HCT116 (cell line): ENCODE measurements around the gene SYNE1. TPM values are rescaled to one million over a fixed set of nuclear protein-coding genes. Genes with fewer than 3 reads are reported as not detected.

ENCODE experiments used
- ATAC-seq: fragments of 200-7000 bp; cut with Tn5 transposase; 2 replicates; pipeline ENCODE4 v1.9.1; 2020; ENCODE audit warnings: mild to moderate bottlenecking, moderate library complexity
- BruUV-seq: library from RNA; stranded (reverse); fragments of 400-500 nt; replicated peaks from 2 replicates; lab custom pipeline; 2021; lab: Mats Ljungman, UMichigan
- CTCF ChIA-PET: fragments of 300-600 bp; sonication (Branson Sonifier 250); formaldehyde crosslinking; loops from one replicate; lab custom pipeline; 2021; ENCODE audit warnings: antibody characterized with exemption; lab: Charles Lee
- POLR2A ChIA-PET: fragments of 300-600, 350-600 bp; sonication (Branson Sonifier 250); formaldehyde crosslinking; loops from one replicate; lab custom pipeline; 2021; ENCODE audit warnings: antibody characterized with exemption; lab: Charles Lee
- RAD21 ChIA-PET, 2 experiments: fragments of 300-600 bp; sonication (Branson Sonifier 250); formaldehyde crosslinking; loops; one replicate each; lab custom pipeline; 2023; ENCODE audit warnings: low total read pairs in 2 of 2; ENCODE audit not compliant: uncharacterized antibody in 2 of 2, unreplicated experiment in 2 of 2, low non-redundant PET in 1 of 2; lab: Charles Lee
- DNase-seq: peaks from one replicate; pipeline ENCODE4 v3.0.0-alpha.2; 2010; ENCODE audit warnings: low read depth, low spot score
- H2AFZ ChIP-seq: fragments of 200-600 bp; shearing (Covaris generic), sonication (generic); 2 replicates; pipeline ENCODE4 v1.6.1; 2017; ENCODE audit warnings: low read depth, mixed run types, mixed read lengths, antibody characterized with exemption, low read length; ENCODE audit not compliant: poor library complexity, severe bottlenecking
- H3K27ac ChIP-seq: 2 replicates; pipeline ENCODE4 v1.5.1; 2012; ENCODE audit warnings: low read depth, low read length
- H3K27me3 ChIP-seq: fragments of 200-600 bp; sonication (generic); 2 replicates; pipeline ENCODE4 v1.6.1; 2016; ENCODE audit warnings: mixed run types, low read length, mixed read lengths; ENCODE audit not compliant: insufficient read depth
- H3K36me3 ChIP-seq, 2 experiments: fragments of 200-500 bp in 1 of 2; fragments of 200-600 bp in 1 of 2; sonication (Bioruptor generic) in 1 of 2; sonication (generic) in 1 of 2; 2 replicates each; pipeline versions ENCODE4 v1.5.1 to v1.6.1; 2014 to 2016; ENCODE audit warnings: low read length in 2 of 2, inconsistent platforms in 1 of 2, mixed read lengths in 1 of 2, mixed run types in 1 of 2; ENCODE audit not compliant: insufficient read depth in 2 of 2, control insufficient read depth in 1 of 2
- H3K4me1 ChIP-seq, 2 experiments: fragments of 200-600 bp in 1 of 2; sonication (generic) in 1 of 2; 2 replicates each; pipeline versions ENCODE4 v1.5.1 to v1.6.1; 2012 to 2017; ENCODE audit warnings: low read length in 2 of 2, inconsistent platforms in 1 of 2, mild to moderate bottlenecking in 1 of 2, mixed read lengths in 1 of 2, mixed run types in 1 of 2, moderate library complexity in 1 of 2; ENCODE audit not compliant: insufficient read depth in 2 of 2, control insufficient read depth in 1 of 2
- H3K4me2 ChIP-seq: fragments of 200-600 bp; sonication (generic); 2 replicates; pipeline ENCODE4 v1.6.1; 2017; ENCODE audit warnings: mixed run types, low read length, mixed read lengths
- H3K4me3 ChIP-seq, 2 experiments: fragments of 200-600 bp in 1 of 2; sonication (generic) in 1 of 2; replicated peaks in 1 of 2; 2 replicates each; pipeline ENCODE4 v1.5.1; 2011 to 2016; ENCODE audit warnings: low read length in 2 of 2, control low read depth in 1 of 2, low read depth in 1 of 2, mild to moderate bottlenecking in 1 of 2, mixed read lengths in 1 of 2, mixed run types in 1 of 2
- H3K79me2 ChIP-seq: fragments of 200-600 bp; sonication (generic); 2 replicates; pipeline ENCODE4 v1.6.1; 2017; ENCODE audit warnings: mild to moderate bottlenecking, mixed run types, low read length, moderate library complexity, mixed read lengths; ENCODE audit not compliant: insufficient read depth
- H3K9ac ChIP-seq: fragments of 200-600 bp; sonication (generic); 2 replicates; pipeline ENCODE4 v1.6.1; 2016; ENCODE audit warnings: low read length, mixed read lengths
- H3K9me2 ChIP-seq: fragments of 200-600 bp; sonication (generic), shearing (Covaris generic); 2 replicates; pipeline ENCODE4 v1.6.1; 2017; ENCODE audit warnings: mixed run types, mild to moderate bottlenecking, moderate library complexity; ENCODE audit not compliant: insufficient read depth
- H3K9me3 ChIP-seq, 2 experiments: fragments of 200-500 bp in 1 of 2; fragments of 200-600 bp in 1 of 2; sonication (Bioruptor generic) in 1 of 2; sonication (generic) in 1 of 2; 2 replicates each; pipeline ENCODE4 v1.6.1; 2014 to 2017; ENCODE audit warnings: low read length in 2 of 2, mixed read lengths in 2 of 2, inconsistent platforms in 1 of 2, low read depth in 1 of 2, mild to moderate bottlenecking in 1 of 2, mixed run types in 1 of 2, moderate library complexity in 1 of 2; ENCODE audit not compliant: control insufficient read depth in 1 of 2, insufficient read depth in 1 of 2
- H4K20me1 ChIP-seq: fragments of 200-600 bp; sonication (generic), shearing (Covaris generic); 2 replicates; pipeline ENCODE4 v1.6.1; 2017; ENCODE audit warnings: mixed run types, mild to moderate bottlenecking, moderate library complexity; ENCODE audit not compliant: insufficient read depth
- CEBPB ChIP-seq: IDR thresholded peaks from 2 replicates; pipeline ENCODE4 v1.6.1; 2012; ENCODE audit warnings: low read depth
- POLR2AphosphoS5 ChIP-seq: IDR thresholded peaks from 2 replicates; pipeline ENCODE4 v1.6.1; 2011; ENCODE audit warnings: mild to moderate bottlenecking, low read depth, low read length, moderate library complexity
- RAD21 ChIP-seq: IDR thresholded peaks from 2 replicates; pipeline ENCODE4 v1.6.1; 2012; ENCODE audit warnings: low read depth, mild to moderate bottlenecking
- SP1 ChIP-seq: IDR thresholded peaks from 2 replicates; pipeline ENCODE4 v1.6.1; 2012; ENCODE audit warnings: low read depth
- intact Hi-C: fragments of 100-400 bp; cut with micrococcal nuclease; formaldehyde crosslinking; loops from 2 replicates; pipeline ENCODE4 v1.10.0; 2022
- total RNA-seq: library from RNA; stranded (reverse); gene quantifications from one replicate; pipeline ENCODE4 v1.2.1, GENCODE V29; 2021; ENCODE audit not compliant: unreplicated experiment
- TF ChIP-seq, protein P1 (sequence below): IDR thresholded peaks from 2 replicates; pipeline ENCODE4 v1.6.1; 2012; ENCODE audit warnings: low read depth

The SYNE1 gene
- total RNA-seq, 1 experiment from 2014 or later, result 5.4 TPM

DNA sequence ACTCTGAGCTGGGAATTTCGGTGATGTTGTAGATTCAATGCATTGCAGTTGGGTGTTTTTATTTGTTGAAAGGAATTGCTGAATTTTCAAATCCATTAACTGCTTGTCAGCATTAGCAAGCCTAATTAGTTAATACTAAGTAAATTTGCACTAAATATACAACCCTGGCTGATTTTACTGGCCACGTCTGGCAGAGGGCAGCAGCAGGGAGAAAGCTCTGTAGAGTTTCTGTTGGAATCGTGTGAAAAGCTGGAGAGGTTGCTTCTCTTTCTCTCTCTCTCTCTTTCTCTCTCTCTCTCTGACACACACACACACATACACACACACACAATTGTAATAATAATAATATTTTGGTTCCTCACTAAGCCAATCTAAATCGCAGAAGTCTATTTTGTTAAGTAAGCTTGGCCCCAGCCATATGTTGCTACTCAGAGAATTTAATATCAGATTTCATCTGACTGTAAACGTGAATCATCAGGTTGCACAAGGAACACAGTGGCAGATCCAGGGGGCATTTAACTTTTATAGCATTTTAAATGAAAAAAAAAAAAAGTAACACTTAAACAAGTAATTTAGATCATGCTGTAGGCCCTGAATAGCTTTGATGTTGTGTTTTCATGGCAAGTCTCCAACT, 540.2 kb downstream of the SYNE1 start:
- Histone ChIP-seq H3K36me3 (no peaks in the 10 kb centered on the region), H3K27me3 (no peaks in the 10 kb centered on the region), H3K4me3 (no peak overlapping the region), H3K4me2 (peak overlapping the region; percentile 1; the same call in 1 of the 2 replicates), H4K20me1 (no peaks in the 10 kb centered on the region), H3K9me2 (no peaks in the 10 kb centered on the region), H3K9ac (no peak overlapping the region), H3K4me1 (peaks cover 11 to 43% of the 10 kb centered on the region in 2 experiments; a peak in 3 of 4 replicates), H3K79me2 (no peaks in the 10 kb centered on the region), H2AFZ (peak overlapping the region; percentile 1), H3K9me3 (no peaks in the 10 kb centered on the region), H3K27ac (no peak overlapping the region)
- ATAC-seq (no peak), DNase-seq (no peak)
- CTCF ChIA-PET, result interaction anchor here (0.9 to 1.2 kb wide), 2 partner anchors 27 to 332 kb away, joined by 4 to 5 read pairs; no protein-coding TSS in a partner anchor
- TF ChIP-seq, protein P1, sequence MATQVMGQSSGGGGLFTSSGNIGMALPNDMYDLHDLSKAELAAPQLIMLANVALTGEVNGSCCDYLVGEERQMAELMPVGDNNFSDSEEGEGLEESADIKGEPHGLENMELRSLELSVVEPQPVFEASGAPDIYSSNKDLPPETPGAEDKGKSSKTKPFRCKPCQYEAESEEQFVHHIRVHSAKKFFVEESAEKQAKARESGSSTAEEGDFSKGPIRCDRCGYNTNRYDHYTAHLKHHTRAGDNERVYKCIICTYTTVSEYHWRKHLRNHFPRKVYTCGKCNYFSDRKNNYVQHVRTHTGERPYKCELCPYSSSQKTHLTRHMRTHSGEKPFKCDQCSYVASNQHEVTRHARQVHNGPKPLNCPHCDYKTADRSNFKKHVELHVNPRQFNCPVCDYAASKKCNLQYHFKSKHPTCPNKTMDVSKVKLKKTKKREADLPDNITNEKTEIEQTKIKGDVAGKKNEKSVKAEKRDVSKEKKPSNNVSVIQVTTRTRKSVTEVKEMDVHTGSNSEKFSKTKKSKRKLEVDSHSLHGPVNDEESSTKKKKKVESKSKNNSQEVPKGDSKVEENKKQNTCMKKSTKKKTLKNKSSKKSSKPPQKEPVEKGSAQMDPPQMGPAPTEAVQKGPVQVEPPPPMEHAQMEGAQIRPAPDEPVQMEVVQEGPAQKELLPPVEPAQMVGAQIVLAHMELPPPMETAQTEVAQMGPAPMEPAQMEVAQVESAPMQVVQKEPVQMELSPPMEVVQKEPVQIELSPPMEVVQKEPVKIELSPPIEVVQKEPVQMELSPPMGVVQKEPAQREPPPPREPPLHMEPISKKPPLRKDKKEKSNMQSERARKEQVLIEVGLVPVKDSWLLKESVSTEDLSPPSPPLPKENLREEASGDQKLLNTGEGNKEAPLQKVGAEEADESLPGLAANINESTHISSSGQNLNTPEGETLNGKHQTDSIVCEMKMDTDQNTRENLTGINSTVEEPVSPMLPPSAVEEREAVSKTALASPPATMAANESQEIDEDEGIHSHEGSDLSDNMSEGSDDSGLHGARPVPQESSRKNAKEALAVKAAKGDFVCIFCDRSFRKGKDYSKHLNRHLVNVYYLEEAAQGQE, result no peak
- no peak for TF ChIP-seq RAD21
- TF ChIP-seq CEBPB, result peak; percentile 71
- no peak for TF ChIP-seq SP1
- no peak for TF ChIP-seq POLR2AphosphoS5
- RAD21 ChIA-PET, result no interaction called here
- intact Hi-C loops, result no loop called here
- POLR2A ChIA-PET, result no interaction called here
- no TSS peak for BruUV-seq
